HG02623 (cell line): ENCODE results near the gene CSTPP1.
"Not testable (repeated sequence)": the region's sequence is repeated elsewhere in the genome, so short reads cannot be mapped to it uniquely, and the experiment has no call there.

Experiments
- ATAC-seq: cut with Tn5 transposase; IDR thresholded peaks from one replicate; pipeline ENCODE4 v1.9.1; 2021; ENCODE audit warnings: moderate library complexity; ENCODE audit not compliant: unreplicated experiment

The CSTPP1 gene

DNA sequence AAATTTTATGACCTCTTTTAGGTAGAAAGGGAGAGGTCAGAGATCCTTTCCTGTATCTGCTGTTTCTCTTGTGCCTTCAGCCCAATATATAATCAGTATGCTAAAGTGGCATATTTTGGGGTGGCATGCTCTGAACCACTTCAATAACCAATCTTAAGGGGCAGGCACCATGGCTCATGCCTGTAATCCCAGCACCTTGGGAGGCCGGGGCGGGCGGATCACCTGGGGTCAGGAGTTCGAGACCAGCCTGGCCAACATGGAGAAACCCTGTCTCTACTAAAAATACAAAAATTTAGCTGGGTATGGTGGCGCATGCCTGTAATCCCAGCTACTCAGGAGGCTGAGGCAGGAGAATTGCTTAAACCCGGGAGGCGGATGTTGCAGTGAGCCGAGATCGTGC, 261.6 kb downstream of the CSTPP1 start:
- ATAC-seq: not testable (repeated sequence)

DNA sequence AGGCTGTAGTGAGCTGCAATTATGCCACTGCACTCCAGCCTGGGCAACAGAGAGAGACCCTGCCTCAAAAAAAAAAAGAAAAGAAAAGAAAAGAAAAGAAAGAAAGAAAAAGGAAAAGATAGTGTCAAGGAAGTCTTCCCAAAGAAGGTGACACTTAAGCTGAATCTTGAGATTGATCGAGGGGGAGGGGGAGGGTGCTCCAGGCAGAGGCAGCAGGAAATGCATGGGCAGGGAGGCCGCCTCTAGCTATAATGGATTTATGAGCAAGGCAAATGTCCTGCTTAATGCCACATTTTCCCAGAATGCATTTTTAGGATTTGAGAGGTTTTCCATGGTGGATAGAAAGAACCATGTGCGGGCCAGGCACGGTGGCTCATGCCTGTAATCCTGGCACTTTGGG, 264.5 kb downstream of the CSTPP1 start:
- no peak for ATAC-seq

GRCh38 chr11:47202576-47202975, 266.0 kb downstream of the CSTPP1 start:
- ATAC-seq: no peak

DNA sequence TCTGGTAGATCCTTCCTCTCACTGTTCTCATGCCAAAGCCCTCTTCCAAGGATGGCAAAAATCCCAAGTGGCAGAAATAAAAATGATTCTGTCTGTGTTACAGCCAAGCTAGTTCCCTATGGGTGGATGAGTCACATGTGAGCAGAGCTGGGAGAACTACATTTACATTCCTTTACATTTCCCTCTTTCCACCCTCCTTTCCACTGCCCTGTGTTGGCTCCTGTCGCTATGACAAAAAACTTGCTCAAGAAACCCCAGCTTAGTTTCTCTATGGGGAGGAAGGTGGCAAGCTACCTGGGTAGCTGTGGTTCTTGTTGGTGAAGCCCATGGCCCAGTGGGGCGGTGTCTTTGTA, 268.1 kb downstream of the CSTPP1 start:
- ATAC-seq: no peak

GRCh38 chr11:47206577-47206976, 270.0 kb downstream of the CSTPP1 start:
- not testable (repeated sequence) for ATAC-seq

DNA sequence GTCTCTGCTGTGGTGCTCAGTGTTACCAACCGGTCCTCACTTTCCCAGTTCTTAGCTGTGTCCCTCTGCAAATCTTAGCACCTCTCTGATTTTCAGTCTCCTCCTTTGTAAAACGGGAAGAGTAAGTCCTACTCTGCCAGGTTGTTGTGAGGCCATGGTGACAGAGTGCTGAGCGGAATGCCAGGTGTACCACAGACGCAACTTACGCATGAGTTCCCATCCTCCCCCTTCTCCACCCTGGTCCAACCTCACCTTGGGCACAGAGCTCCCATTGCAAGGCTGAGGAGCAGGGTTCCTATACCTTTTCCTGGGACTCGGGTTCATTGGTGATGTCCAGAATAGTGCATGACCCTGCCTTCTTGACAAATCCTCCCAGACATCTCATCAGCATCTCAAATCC, 270.9 kb downstream of the CSTPP1 start:
- ATAC-seq: no peak

DNA sequence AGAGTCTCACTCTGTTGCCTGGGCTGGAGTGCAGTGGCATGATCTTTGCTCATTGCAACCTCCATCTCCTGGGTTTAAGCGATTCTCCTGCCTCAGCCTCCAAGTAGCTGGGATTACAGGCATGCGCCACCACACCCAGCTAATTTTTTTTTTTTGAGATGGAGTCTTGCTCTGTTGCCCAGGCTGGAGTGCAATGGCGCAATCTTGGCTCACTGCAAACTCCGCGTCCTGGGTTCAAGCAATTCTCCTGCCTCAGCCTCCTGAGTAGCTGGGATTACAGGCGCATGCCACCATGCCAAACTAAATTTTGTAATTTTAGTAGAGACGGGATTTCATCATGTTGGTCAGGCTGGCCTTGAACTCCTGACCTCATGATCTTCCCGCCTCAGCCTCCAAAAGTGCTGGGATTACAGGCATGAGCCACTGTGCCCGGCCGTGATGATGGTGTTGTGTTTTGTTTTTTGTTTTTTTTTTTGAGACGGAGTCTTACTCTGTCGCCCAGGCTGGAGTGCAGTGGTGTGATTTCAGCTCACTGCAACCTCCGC, 271.5 kb downstream of the CSTPP1 start:
- ATAC-seq: not testable (repeated sequence)

- ATAC-seq: no peak
Observed at GRCh38 chr11:47208628-47209027, 272.1 kb downstream of the CSTPP1 start.
